22Rv1 (cell line): ENCODE measurements around the gene GFRA1.

Experiments
- CTCF ChIP-seq: fragments of 450-650 bp; IDR thresholded peaks from 2 replicates; pipeline ENCODE4 v1.5.1; 2017; ENCODE audit warnings: mild to moderate bottlenecking
- ZFX ChIP-seq: fragments of 450-650 bp; IDR thresholded peaks from 2 replicates; pipeline ENCODE4 v1.6.1; 2017; ENCODE audit warnings: antibody characterized with exemption, borderline replicate concordance

- TF ChIP-seq CTCF (no peak), ZFX (no peak)
These were observed 13.4 kb downstream of the GFRA1 start for GRCh38 chr10:116259638-116260037.
